ES-I3 (cell line): ENCODE data around the gene RPTOR.

Experiments
- H3K36me3 ChIP-seq: 2 replicates; pipeline ENCODE4 v1.6.1; 2013; ENCODE audit warnings: mild to moderate bottlenecking, low read length, control low read depth, moderate library complexity; ENCODE audit not compliant: insufficient read depth
- H3K4me1 ChIP-seq: 2 replicates; pipeline ENCODE4 v1.6.1; 2013; ENCODE audit warnings: mild to moderate bottlenecking, control low read depth, low read length; ENCODE audit not compliant: insufficient read depth
- H3K9ac ChIP-seq: 2 replicates; pipeline ENCODE4 v1.6.1; 2013; ENCODE audit warnings: low read depth, mild to moderate bottlenecking, low read length, moderate library complexity
- H3K9me3 ChIP-seq: 2 replicates; pipeline ENCODE4 v1.6.1; 2013; ENCODE audit warnings: mild to moderate bottlenecking, low read length, moderate library complexity; ENCODE audit not compliant: control insufficient read depth, insufficient read depth

Gene RPTOR

GRCh38 chr17:80965606-80966005, 421.0 kb downstream of the RPTOR start:
- Histone ChIP-seq H3K9me3 (no peaks in the 10 kb centered on the region), H3K4me1 (no peaks in the 10 kb centered on the region; the same call in 1 of the 2 replicates), H3K9ac (no peak overlapping the region), H3K36me3 (no peaks in the 10 kb centered on the region)

- Histone ChIP-seq H3K4me1 (no peaks in the 10 kb centered on the region; the same call in 1 of the 2 replicates), H3K9me3 (no peaks in the 10 kb centered on the region), H3K36me3 (no peaks in the 10 kb centered on the region), H3K9ac (no peak overlapping the region)
These were observed 422.8 kb downstream of the RPTOR start for GRCh38 chr17:80967404-80967872.

GRCh38 chr17:80968602-80969029, 424.0 kb downstream of the RPTOR start:
- Histone ChIP-seq H3K9ac (no peak overlapping the region), H3K36me3 (no peaks in the 10 kb centered on the region), H3K4me1 (no peaks in the 10 kb centered on the region; the same call in 1 of the 2 replicates), H3K9me3 (no peaks in the 10 kb centered on the region)

GRCh38 chr17:80969030-80969673, 424.5 kb downstream of the RPTOR start:
- Histone ChIP-seq H3K9ac (no peak overlapping the region), H3K9me3 (no peaks in the 10 kb centered on the region), H3K36me3 (no peaks in the 10 kb centered on the region), H3K4me1 (no peaks in the 10 kb centered on the region; the same call in 1 of the 2 replicates)

- Histone ChIP-seq H3K9me3 (no peaks in the 10 kb centered on the region), H3K36me3 (no peaks in the 10 kb centered on the region), H3K4me1 (no peaks in the 10 kb centered on the region; the same call in 1 of the 2 replicates), H3K9ac (no peak overlapping the region)
These were observed 425.0 kb downstream of the RPTOR start for GRCh38 chr17:80969674-80970043.

- no peaks in the 10 kb centered on the region for H3K9me3 ChIP-seq
- no peaks in the 10 kb centered on the region for H3K36me3 ChIP-seq
- H3K4me1 ChIP-seq = no peaks in the 10 kb centered on the region; the same call in 1 of the 2 replicates
- no peak overlapping the region for H3K9ac ChIP-seq
These were observed 425.6 kb downstream of the RPTOR start for GRCh38 chr17:80970044-80970761.

GRCh38 chr17:80970762-80971703, 426.4 kb downstream of the RPTOR start:
- Histone ChIP-seq H3K9ac (no peak overlapping the region), H3K9me3 (no peaks in the 10 kb centered on the region), H3K4me1 (no peaks in the 10 kb centered on the region; the same call in 1 of the 2 replicates), H3K36me3 (no peaks in the 10 kb centered on the region)

- Histone ChIP-seq H3K9me3 (no peaks in the 10 kb centered on the region), H3K4me1 (no peaks in the 10 kb centered on the region; the same call in 1 of the 2 replicates), H3K9ac (no peak overlapping the region), H3K36me3 (no peaks in the 10 kb centered on the region)
These were observed 427.2 kb downstream of the RPTOR start for GRCh38 chr17:80971704-80972304.

- Histone ChIP-seq H3K9ac (no peak overlapping the region), H3K4me1 (no peaks in the 10 kb centered on the region; the same call in 1 of the 2 replicates), H3K9me3 (no peaks in the 10 kb centered on the region), H3K36me3 (no peaks in the 10 kb centered on the region)
These were observed 432.1 kb downstream of the RPTOR start for GRCh38 chr17:80976701-80977100.

- no peak overlapping the region for H3K9ac ChIP-seq
- H3K36me3 ChIP-seq = no peaks in the 10 kb centered on the region
- no peaks in the 10 kb centered on the region; the same call in 1 of the 2 replicates for H3K4me1 ChIP-seq
- no peaks in the 10 kb centered on the region for H3K9me3 ChIP-seq
These were observed 432.5 kb downstream of the RPTOR start for GRCh38 chr17:80977172-80977571.

- Histone ChIP-seq H3K9me3 (no peaks in the 10 kb centered on the region), H3K36me3 (no peaks in the 10 kb centered on the region), H3K9ac (no peak overlapping the region), H3K4me1 (no peaks in the 10 kb centered on the region; the same call in 1 of the 2 replicates)
These were observed 434.2 kb downstream of the RPTOR start for GRCh38 chr17:80978499-80979497.

- no peaks in the 10 kb centered on the region for H3K36me3 ChIP-seq
- H3K9ac ChIP-seq = no peak overlapping the region
- H3K4me1 ChIP-seq = no peaks in the 10 kb centered on the region; the same call in 1 of the 2 replicates
- H3K9me3 ChIP-seq = no peaks in the 10 kb centered on the region
These were observed 435.1 kb downstream of the RPTOR start for GRCh38 chr17:80979547-80980378.
